K562 (cell line): ENCODE data around the gene VSIG10L2. TPM values are rescaled to one million over a fixed set of nuclear protein-coding genes. Genes with fewer than 3 reads are reported as not detected.

Source experiments
- ATAC-seq: fragments of 200-7000 bp; cut with Tn5 transposase; 3 replicates; pipeline ENCODE4 v1.9.1; 2020; ENCODE audit warnings: moderate library complexity
- BruUV-seq: library from RNA; stranded (reverse); fragments of 400-500 nt; replicated peaks from 2 replicates; lab custom pipeline; 2021; lab: Mats Ljungman, UMichigan
- CTCF ChIA-PET: fragments of 300-600 bp; formaldehyde crosslinking; extraction: SDS; loops from one replicate; lab custom pipeline; 2021; ENCODE audit warnings: low intra/inter-chr PET ratio; lab: Yijun Ruan, JAX
- POLR2A ChIA-PET: fragments of 300-600, 350-650 bp; sonication (Branson Sonifier 250); formaldehyde crosslinking; extraction: SDS; loops from one replicate; lab custom pipeline; 2021; ENCODE audit warnings: antibody characterized with exemption, inconsistent platforms; lab: Yijun Ruan, JAX
- DNase-seq, 4 experiments: peaks; one replicate each; pipeline versions ENCODE4 v3.0.0 to v3.0.0-alpha.2; 2011 to 2018; ENCODE audit warnings: low spot score in 3 of 4, mixed read lengths in 3 of 4; ENCODE audit errors: extremely low read depth in 1 of 4
- FAIRE-seq: peaks from 2 replicates; lab custom pipeline; 2011; peaks lifted over from hg19 to GRCh38; lab: Jason Lieb, UNC
- H2AFZ ChIP-seq: 2 replicates; pipeline ENCODE4 v1.6.0; 2011; ENCODE audit warnings: low read depth, low read length, control low read depth, inconsistent platforms
- H3K27ac ChIP-seq: fragments of 200-600 bp; 3 replicates; pipeline ENCODE4 v1.8.0; 2011; ENCODE audit warnings: low read depth, mild to moderate bottlenecking, control low read depth, inconsistent platforms, low read length, moderate library complexity, mixed read lengths; ENCODE audit errors: extremely low read depth
- H3K27me3 ChIP-seq, 2 experiments: fragments of 300-600 bp in 1 of 2; 2 replicates in 1 of 2; 3 replicates in 1 of 2; pipeline versions ENCODE4 v1.6.0 to v1.8.0; 2011; ENCODE audit warnings: inconsistent platforms in 2 of 2, low read length in 2 of 2, mild to moderate bottlenecking in 1 of 2, mixed read lengths in 1 of 2, moderate library complexity in 1 of 2; ENCODE audit not compliant: control insufficient read depth in 2 of 2, insufficient read depth in 2 of 2
- H3K36me3 ChIP-seq: fragments of 300-600 bp; 3 replicates; pipeline ENCODE4 v1.8.0; 2011; ENCODE audit warnings: mild to moderate bottlenecking, low read length, inconsistent platforms; ENCODE audit not compliant: control insufficient read depth, insufficient read depth
- H3K4me1 ChIP-seq, 2 experiments: fragments of 200-600 bp in 1 of 2; replicated peaks in 1 of 2; 2 replicates in 1 of 2; 3 replicates in 1 of 2; pipeline versions ENCODE4 v1.5.1 to v1.8.0; 2011; ENCODE audit warnings: inconsistent platforms in 2 of 2, low read length in 2 of 2, mild to moderate bottlenecking in 1 of 2, mixed read lengths in 1 of 2, moderate library complexity in 1 of 2; ENCODE audit not compliant: control insufficient read depth in 2 of 2, insufficient read depth in 2 of 2
- H3K4me2 ChIP-seq: 2 replicates; pipeline ENCODE4 v1.6.1; 2011; ENCODE audit warnings: low read length, control low read depth, inconsistent platforms, mixed read lengths; ENCODE audit not compliant: insufficient read depth
- H3K4me3 ChIP-seq: fragments of 200-600 bp; sonication (generic), shearing (Covaris generic); 2 replicates; pipeline ENCODE4 v1.5.1; 2016; ENCODE audit warnings: control low read depth, inconsistent platforms
- H3K79me2 ChIP-seq: fragments of 200-600 bp; 3 replicates; pipeline ENCODE4 v1.8.0; 2011; ENCODE audit warnings: low read length, inconsistent platforms; ENCODE audit not compliant: control insufficient read depth, insufficient read depth
- H3K9ac ChIP-seq, 2 experiments: 2 replicates each; pipeline versions ENCODE4 v1.6.0 to v1.6.1; 2011; ENCODE audit warnings: low read depth in 2 of 2, low read length in 2 of 2, control low read depth in 1 of 2, inconsistent platforms in 1 of 2, mild to moderate bottlenecking in 1 of 2, mixed read lengths in 1 of 2; ENCODE audit not compliant: insufficient read depth in 1 of 2
- H3K9me1 ChIP-seq: one replicate; pipeline ENCODE4 v1.6.0; 2011; ENCODE audit warnings: inconsistent platforms, mild to moderate bottlenecking, low read length, moderate library complexity; ENCODE audit not compliant: control insufficient read depth, insufficient read depth
- H3K9me3 ChIP-seq: replicated peaks from 2 replicates; pipeline ENCODE4 v1.5.1; 2011; ENCODE audit warnings: low read depth, low read length, inconsistent platforms; ENCODE audit not compliant: control insufficient read depth, insufficient read depth
- H4K20me1 ChIP-seq: replicated peaks from 2 replicates; pipeline ENCODE4 v1.6.1; 2011; ENCODE audit warnings: low read length, inconsistent platforms, mixed read lengths; ENCODE audit not compliant: control insufficient read depth, insufficient read depth
- GMEB1 ChIP-seq: fragments of 250-450 bp; sonication (Bioruptor Pico); IDR thresholded peaks from 2 replicates; pipeline ENCODE4 v1.4.0; 2020; ENCODE audit warnings: mild to moderate bottlenecking
- HSF4 ChIP-seq: fragments of 250-450 bp; sonication (Bioruptor Pico); IDR thresholded peaks from 2 replicates; pipeline ENCODE4 v2.1.2; 2022; ENCODE audit warnings: mild to moderate bottlenecking, moderate library complexity, borderline replicate concordance
- KDM2B ChIP-seq: fragments of 250-450 bp; sonication (Bioruptor Pico); IDR thresholded peaks from 2 replicates; pipeline ENCODE4 v1.8.0; 2021; ENCODE audit warnings: mild to moderate bottlenecking, moderate library complexity
- SREBF1 ChIP-seq: fragments of 150-350 bp; IDR thresholded peaks from 2 replicates; pipeline ENCODE4 v1.6.1; 2014; ENCODE audit warnings: antibody characterized with exemption, low read depth, low read length, borderline replicate concordance
- U2AF2 ChIP-seq: fragments of 200-400 bp; formaldehyde crosslinking; optimal IDR thresholded peaks from 2 replicates; pipeline ENCODE3; 2017; ENCODE audit warnings: low read depth, mild to moderate bottlenecking, low read length
- ZBTB5 ChIP-seq: fragments of 450-650 bp; IDR thresholded peaks from 2 replicates; pipeline ENCODE4 v1.6.1; 2017; ENCODE audit warnings: antibody characterized with exemption
- WGBS: fragments of 100-300 bp; shearing (Covaris generic); methylation state at CpG from one replicate; pipeline ENCODE4 v1.1.6; 2016; ENCODE audit warnings: low coverage, mixed read lengths; ENCODE audit not compliant: insufficient coverage; ENCODE audit errors: missing lambda C conversion rate; 5-methylcytosine and 5-hydroxymethylcytosine counted together
- in situ Hi-C: fragments of 300-500 bp; cut with MboI; formaldehyde crosslinking; loops from 4 replicates; pipeline ENCODE4 v1.15.0; 2018; ENCODE audit warnings: inconsistent platforms, mixed read lengths
- intact Hi-C: fragments of 100-400 bp; cut with micrococcal nuclease; formaldehyde crosslinking; loops from 2 replicates; pipeline ENCODE4 v1.14.2; 2022
- polyA plus RNA-seq, 8 experiments: library from polyadenylated mRNA; depleted of rRNA in 4 of 8; stranded (reverse) in 5 of 8; unstranded in 3 of 8; fragments of >200 nt; fragmentation: Nextera tagmentation in 2 of 8; fragmentation: Illumina TruSeq in 1 of 8; extraction: Ambion mirVana in 2 of 8; extraction: Trizol in 1 of 8; gene quantifications; 2 replicates each; pipeline versions ENCODE4 v1.2.1 to v1.2.3, GENCODE V29; 2011 to 2014; ENCODE audit warnings: inconsistent platforms in 1 of 8, missing spikeins in 1 of 8
- total RNA-seq, 7 experiments: library from RNA; depleted of rRNA in 6 of 7; stranded (reverse); fragments of >200 nt in 6 of 7; fragmentation: Illumina TruSeq in 2 of 7; extraction: Trizol in 2 of 7; gene quantifications; 2 replicates each; pipeline versions ENCODE4 v1.2.1 to v1.2.3, GENCODE V29; 2011 to 2021; ENCODE audit warnings: low replicate concordance in 1 of 7

VSIG10L2 gene
- total and polyA plus RNA-seq, 9 of the 15 experiments (the other 6 are each of a cell fraction or from before 2014, with no cell fraction given) = not detected

GRCh38 chr11:125959511-125959910 is 13.7 kb downstream of the VSIG10L2 start (continued):
- TF ChIP-seq GMEB1 (no peak), U2AF2 (no peak)
- TF ChIP-seq, all 486 proteins: peak for 0

- Histone ChIP-seq H4K20me1 (peaks cover 3% of the 10 kb centered on the region; the same call in 1 of the 2 replicates), H3K4me2 (no peak overlapping the region), H3K9ac (no peak overlapping the region), H3K9me3 (no peaks in the 10 kb centered on the region; the same call in 1 of the 2 replicates), H2AFZ (no peak overlapping the region), H3K79me2 (no peaks in the 10 kb centered on the region), H3K27ac (no peak overlapping the region), H3K9me1 (no peaks in the 10 kb centered on the region), H3K4me3 (no peak overlapping the region), H3K36me3 (no peaks in the 10 kb centered on the region), H3K27me3 (peaks cover 44 to 52% of the 10 kb centered on the region in 2 experiments), H3K4me1 (no peaks in the 10 kb centered on the region; a peak in 1 of 5 replicates)
- ChIA-PET CTCF (no interaction called here), POLR2A (interaction anchor here (0.6 kb wide), 1 partner anchor 58 kb away, joined by 3 read pairs; no protein-coding TSS in a partner anchor)
- intact Hi-C loops (no loop called here), in situ Hi-C loops (no loop called here)
- FAIRE-seq = no peak
- DNase-seq = no peak
- WGBS = 3% methylated on average over 10 of the region's 10 CpGs
- TF ChIP-seq HSF4 (CRISPR knock-in tag) (no peak), ZBTB5 (no peak), SREBF1 (no peak), KDM2B (CRISPR knock-in tag) (no peak)
- no peak for ATAC-seq
- BruUV-seq = no TSS peak
Measured at GRCh38 chr11:125959931-125960330, 14.1 kb downstream of the VSIG10L2 start.
